ENCODE measurements around the gene ROR1.
"Not testable (repeated sequence)": the region's sequence is repeated elsewhere in the genome, so short reads cannot be mapped to it uniquely, and the experiment has no call there.

ROR1 gene

GRCh38 chr1:63826246-63826861, 52.5 kb downstream of the ROR1 start:
- not testable (repeated sequence) for DNase-seq

- no peak for DNase-seq
Observed at GRCh38 chr1:63827411-63828321, 53.8 kb downstream of the ROR1 start.

- no peak for DNase-seq
Observed at GRCh38 chr1:63828322-63829044, 54.7 kb downstream of the ROR1 start.

GRCh38 chr1:63829349-63830327, 55.8 kb downstream of the ROR1 start:
- DNase-seq, result no peak

GRCh38 chr1:63831409-63831808, 57.6 kb downstream of the ROR1 start:
- no peak for DNase-seq

GRCh38 chr1:63833363-63834119, 59.7 kb downstream of the ROR1 start:
- DNase-seq, result no peak

GRCh38 chr1:63835128-63835527, 61.3 kb downstream of the ROR1 start:
- peak; percentile 15 for DNase-seq

- no peak for DNase-seq
Observed at GRCh38 chr1:63836374-63836773, 62.6 kb downstream of the ROR1 start.

- DNase-seq, result no peak
Observed at GRCh38 chr1:63836830-63837229, 63.0 kb downstream of the ROR1 start.

GRCh38 chr1:63843010-63843409, 69.2 kb downstream of the ROR1 start:
- no peak for DNase-seq

GRCh38 chr1:63843884-63844283, 70.1 kb downstream of the ROR1 start:
- DNase-seq, result no peak

- DNase-seq, result no peak
Observed at GRCh38 chr1:63845346-63845745, 71.5 kb downstream of the ROR1 start.

GRCh38 chr1:63847308-63847910, 73.6 kb downstream of the ROR1 start:
- peak; percentile 24 for DNase-seq

GRCh38 chr1:63848733-63849132, 74.9 kb downstream of the ROR1 start:
- DNase-seq, result no peak

GRCh38 chr1:63849149-63849548, 75.3 kb downstream of the ROR1 start:
- no peak for DNase-seq

- no peak for DNase-seq
Observed at GRCh38 chr1:63854091-63854490, 80.3 kb downstream of the ROR1 start.

- DNase-seq, result no peak
Observed at GRCh38 chr1:63855942-63856341, 82.1 kb downstream of the ROR1 start.

- DNase-seq, result no peak
Observed at GRCh38 chr1:63856924-63857323, 83.1 kb downstream of the ROR1 start.

GRCh38 chr1:63857478-63857877, 83.7 kb downstream of the ROR1 start:
- no peak for DNase-seq

GRCh38 chr1:63858153-63858552, 84.3 kb downstream of the ROR1 start:
- DNase-seq, result no peak
